B cell (primary cell): ENCODE measurements around the gene ESCO1.

Experiments
- EZH2 ChIP-seq: IDR thresholded peaks from 2 replicates; pipeline ENCODE4 v1.6.1; 2012; ENCODE audit warnings: borderline replicate concordance, low read depth, mild to moderate bottlenecking, moderate library complexity, low read length; ENCODE audit not compliant: insufficient read depth, poor library complexity, severe bottlenecking
- TF ChIP-seq, protein P1 (sequence below): fragments of 200-600 bp; IDR thresholded peaks from one replicate; pipeline ENCODE4 v1.8.0; 2022; ENCODE audit warnings: antibody characterized with exemption, mild to moderate bottlenecking

DNA sequence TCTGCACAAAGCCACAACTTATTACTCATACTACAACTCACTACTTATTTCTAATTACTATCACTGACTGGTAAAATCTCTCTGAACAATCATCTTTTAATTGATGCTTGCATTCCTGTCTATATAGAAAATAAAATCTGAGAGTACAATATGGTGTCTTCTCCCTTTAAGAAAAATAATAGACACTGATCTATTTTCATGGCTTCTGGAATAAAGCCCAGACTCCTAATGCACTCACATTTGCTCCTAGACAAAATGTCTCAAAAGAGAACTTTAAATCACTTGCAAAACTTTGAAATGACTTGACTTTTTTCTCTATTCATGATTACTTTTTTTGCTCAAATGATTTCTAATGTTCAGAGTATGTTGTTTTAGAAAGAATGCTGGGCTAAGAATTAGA, 28.7 kb downstream of the ESCO1 start:
- TF ChIP-seq, protein P1, sequence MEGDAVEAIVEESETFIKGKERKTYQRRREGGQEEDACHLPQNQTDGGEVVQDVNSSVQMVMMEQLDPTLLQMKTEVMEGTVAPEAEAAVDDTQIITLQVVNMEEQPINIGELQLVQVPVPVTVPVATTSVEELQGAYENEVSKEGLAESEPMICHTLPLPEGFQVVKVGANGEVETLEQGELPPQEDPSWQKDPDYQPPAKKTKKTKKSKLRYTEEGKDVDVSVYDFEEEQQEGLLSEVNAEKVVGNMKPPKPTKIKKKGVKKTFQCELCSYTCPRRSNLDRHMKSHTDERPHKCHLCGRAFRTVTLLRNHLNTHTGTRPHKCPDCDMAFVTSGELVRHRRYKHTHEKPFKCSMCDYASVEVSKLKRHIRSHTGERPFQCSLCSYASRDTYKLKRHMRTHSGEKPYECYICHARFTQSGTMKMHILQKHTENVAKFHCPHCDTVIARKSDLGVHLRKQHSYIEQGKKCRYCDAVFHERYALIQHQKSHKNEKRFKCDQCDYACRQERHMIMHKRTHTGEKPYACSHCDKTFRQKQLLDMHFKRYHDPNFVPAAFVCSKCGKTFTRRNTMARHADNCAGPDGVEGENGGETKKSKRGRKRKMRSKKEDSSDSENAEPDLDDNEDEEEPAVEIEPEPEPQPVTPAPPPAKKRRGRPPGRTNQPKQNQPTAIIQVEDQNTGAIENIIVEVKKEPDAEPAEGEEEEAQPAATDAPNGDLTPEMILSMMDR, result no peak
- TF ChIP-seq EZH2, result no peak
